PC-9 (cell line): ENCODE measurements around the gene PITPNC1. TPM values are rescaled to one million over a fixed set of nuclear protein-coding genes. Genes with fewer than 3 reads are reported as not detected.
A peak's percentile ranks its signal among the peaks of the same experiment; 100 is the strongest.

Experiments used
- BruUV-seq: library from RNA; stranded (reverse); fragments of 400-500 nt; replicated peaks from 2 replicates; lab custom pipeline; 2021; lab: Mats Ljungman, UMichigan
- CTCF ChIA-PET: fragments of 300-600 bp; sonication (Branson Sonifier 250); formaldehyde crosslinking; loops from one replicate; lab custom pipeline; 2022; ENCODE audit warnings: antibody characterized with exemption; lab: Charles Lee
- POLR2A ChIA-PET: fragments of 300-600 bp; sonication (Branson Sonifier 250); formaldehyde crosslinking; loops from one replicate; lab custom pipeline; 2022; ENCODE audit warnings: antibody characterized with exemption; ENCODE audit not compliant: unreplicated experiment; lab: Charles Lee
- DNase-seq, 2 experiments: peaks; one replicate each; pipeline versions ENCODE4 v3.0.0 to v3.0.0-alpha.2; 2015 to 2022; ENCODE audit warnings: mixed read lengths in 1 of 2
- H2AFZ ChIP-seq: fragments of 200-600 bp; sonication (generic); 2 replicates; pipeline ENCODE4 v1.8.1; 2017; ENCODE audit warnings: antibody characterized with exemption
- H3F3A ChIP-seq: fragments of 200-600 bp; sonication (generic); 2 replicates; pipeline ENCODE4 v1.8.1; 2017; ENCODE audit warnings: antibody characterized with exemption, mild to moderate bottlenecking, low read depth; ENCODE audit not compliant: insufficient read depth
- H3K27ac ChIP-seq: fragments of 200-600 bp; sonication (generic); 2 replicates; pipeline ENCODE4 v1.6.1; 2016; ENCODE audit warnings: mixed run types
- H3K27me3 ChIP-seq: fragments of 200-600 bp; sonication (generic); 2 replicates; pipeline ENCODE4 v1.6.1; 2016; ENCODE audit warnings: low read depth, mixed run types; ENCODE audit not compliant: insufficient read depth
- H3K36me3 ChIP-seq: fragments of 200-600 bp; sonication (generic); 2 replicates; pipeline ENCODE4 v1.6.1; 2016; ENCODE audit warnings: low read depth, mixed run types
- H3K4me1 ChIP-seq: fragments of 200-600 bp; sonication (generic); replicated peaks from 2 replicates; pipeline ENCODE4 v1.6.1; 2016; ENCODE audit warnings: mixed run types; ENCODE audit not compliant: insufficient read depth
- H3K4me2 ChIP-seq: fragments of 200-600 bp; sonication (generic); 2 replicates; pipeline ENCODE4 v1.6.1; 2017; ENCODE audit warnings: mixed run types
- H3K4me3 ChIP-seq: fragments of 200-600 bp; sonication (generic); 2 replicates; pipeline ENCODE4 v1.6.1; 2016; ENCODE audit warnings: mixed run types
- H3K79me2 ChIP-seq: fragments of 200-600 bp; sonication (generic); 2 replicates; pipeline ENCODE4 v1.6.1; 2017; ENCODE audit warnings: low read depth, mixed run types
- H3K9me2 ChIP-seq: fragments of 200-600 bp; sonication (generic); 2 replicates; pipeline ENCODE4 v1.8.1; 2017; ENCODE audit warnings: mild to moderate bottlenecking; ENCODE audit not compliant: insufficient read depth
- H3K9me3 ChIP-seq: fragments of 200-600 bp; sonication (generic); 2 replicates; pipeline ENCODE4 v1.8.1; 2016; ENCODE audit warnings: low read depth; ENCODE audit not compliant: insufficient read depth
- H4K20me1 ChIP-seq: fragments of 200-600 bp; sonication (generic); 2 replicates; pipeline ENCODE4 v1.8.1; 2017; ENCODE audit not compliant: insufficient read depth
- EZH2 ChIP-seq: fragments of 200-600 bp; sonication (generic); IDR thresholded peaks from 2 replicates; pipeline ENCODE4 v1.8.0; 2017; ENCODE audit warnings: antibody characterized with exemption, low read depth
- intact Hi-C: fragments of 100-400 bp; cut with micrococcal nuclease; formaldehyde crosslinking; loops from one replicate; pipeline ENCODE4 v1.10.0; 2022; ENCODE audit not compliant: unreplicated experiment
- total RNA-seq: library from RNA; stranded (reverse); gene quantifications from 2 replicates; pipeline ENCODE4 v1.2.3, GENCODE V29; 2021
- TF ChIP-seq, protein P1 (sequence below): fragments of 200-600 bp; sonication (generic); conservative IDR thresholded peaks from 2 replicates; pipeline ENCODE4 v1.6.1; 2017; ENCODE audit warnings: mixed run types, antibody characterized with exemption, mild to moderate bottlenecking, moderate library complexity

Gene PITPNC1
- total RNA-seq, 1 experiment from 2014 or later = 6.0 TPM

DNA sequence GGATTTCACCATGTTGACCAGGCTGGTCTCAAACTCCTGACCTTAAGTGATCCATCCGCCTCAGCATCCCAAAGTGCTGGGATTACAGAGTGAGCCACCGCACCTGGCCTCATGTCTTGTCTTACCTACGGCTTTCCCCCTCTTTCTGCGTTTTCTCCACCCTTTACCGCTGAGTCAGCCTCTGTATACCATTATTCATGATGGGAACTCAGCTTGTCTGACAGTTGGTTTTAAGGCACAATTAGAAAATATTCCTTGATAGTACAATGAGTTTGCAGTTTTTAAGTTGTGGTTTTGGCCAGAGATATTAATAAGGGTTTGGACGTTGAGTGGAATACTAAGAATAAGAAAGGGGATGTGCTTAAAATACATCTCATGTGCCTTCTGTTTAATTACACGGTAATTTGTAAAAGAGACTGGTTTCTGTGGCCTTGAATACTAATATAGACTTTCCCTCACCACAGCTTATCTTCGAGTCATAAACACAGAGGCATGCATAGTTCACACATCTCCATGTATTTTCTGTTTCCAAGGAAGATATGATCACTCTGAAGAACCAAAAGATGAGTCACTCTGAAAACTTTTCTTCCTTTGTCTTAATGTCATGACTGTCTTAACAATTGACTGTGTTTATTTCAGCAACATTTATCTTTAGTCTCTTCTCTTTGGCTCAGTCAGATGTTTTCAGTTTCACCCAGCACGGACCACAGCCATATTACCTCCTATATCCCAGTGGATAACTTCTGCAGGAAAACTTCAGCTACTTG lies 54.4 kb downstream of the PITPNC1 start:
- H3F3A ChIP-seq = peaks cover 13% of the 10 kb centered on the region; the same call in 1 of the 2 replicates
- H3K4me3 ChIP-seq = no peak overlapping the region
- H3K9me3 ChIP-seq = no peaks in the 10 kb centered on the region
- POLR2A ChIA-PET = interaction anchor here (0.7 kb wide), 2 partner anchors 9 to 10 kb away, joined by 3 to 4 read pairs; no protein-coding TSS in a partner anchor
- CTCF ChIA-PET = interaction anchor here (0.6 to 0.7 kb wide), 2 partner anchors 9 to 155 kb away, joined by 3 to 12 read pairs; no protein-coding TSS in a partner anchor
- H3K79me2 ChIP-seq = no peaks in the 10 kb centered on the region
- peaks cover 10% of the 10 kb centered on the region for H3K4me1 ChIP-seq
- TF ChIP-seq EZH2 = no peak
- TF ChIP-seq, protein P1, sequence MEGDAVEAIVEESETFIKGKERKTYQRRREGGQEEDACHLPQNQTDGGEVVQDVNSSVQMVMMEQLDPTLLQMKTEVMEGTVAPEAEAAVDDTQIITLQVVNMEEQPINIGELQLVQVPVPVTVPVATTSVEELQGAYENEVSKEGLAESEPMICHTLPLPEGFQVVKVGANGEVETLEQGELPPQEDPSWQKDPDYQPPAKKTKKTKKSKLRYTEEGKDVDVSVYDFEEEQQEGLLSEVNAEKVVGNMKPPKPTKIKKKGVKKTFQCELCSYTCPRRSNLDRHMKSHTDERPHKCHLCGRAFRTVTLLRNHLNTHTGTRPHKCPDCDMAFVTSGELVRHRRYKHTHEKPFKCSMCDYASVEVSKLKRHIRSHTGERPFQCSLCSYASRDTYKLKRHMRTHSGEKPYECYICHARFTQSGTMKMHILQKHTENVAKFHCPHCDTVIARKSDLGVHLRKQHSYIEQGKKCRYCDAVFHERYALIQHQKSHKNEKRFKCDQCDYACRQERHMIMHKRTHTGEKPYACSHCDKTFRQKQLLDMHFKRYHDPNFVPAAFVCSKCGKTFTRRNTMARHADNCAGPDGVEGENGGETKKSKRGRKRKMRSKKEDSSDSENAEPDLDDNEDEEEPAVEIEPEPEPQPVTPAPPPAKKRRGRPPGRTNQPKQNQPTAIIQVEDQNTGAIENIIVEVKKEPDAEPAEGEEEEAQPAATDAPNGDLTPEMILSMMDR = no peak
- no peaks in the 10 kb centered on the region for H3K9me2 ChIP-seq
- BruUV-seq = no TSS peak
- DNase-seq = peak; percentile 25 to 75
- intact Hi-C loops = loop anchor here (1.0 kb wide), 1 partner anchor 9 kb away; no protein-coding TSS in a partner anchor
- H4K20me1 ChIP-seq = no peaks in the 10 kb centered on the region
- H2AFZ ChIP-seq = no peak overlapping the region
- H3K4me2 ChIP-seq = peak overlapping the region; percentile 24; the same call in 1 of the 2 replicates
- no peaks in the 10 kb centered on the region for H3K36me3 ChIP-seq
- no peaks in the 10 kb centered on the region for H3K27me3 ChIP-seq
- peak overlapping the region; percentile 43 for H3K27ac ChIP-seq

DNA sequence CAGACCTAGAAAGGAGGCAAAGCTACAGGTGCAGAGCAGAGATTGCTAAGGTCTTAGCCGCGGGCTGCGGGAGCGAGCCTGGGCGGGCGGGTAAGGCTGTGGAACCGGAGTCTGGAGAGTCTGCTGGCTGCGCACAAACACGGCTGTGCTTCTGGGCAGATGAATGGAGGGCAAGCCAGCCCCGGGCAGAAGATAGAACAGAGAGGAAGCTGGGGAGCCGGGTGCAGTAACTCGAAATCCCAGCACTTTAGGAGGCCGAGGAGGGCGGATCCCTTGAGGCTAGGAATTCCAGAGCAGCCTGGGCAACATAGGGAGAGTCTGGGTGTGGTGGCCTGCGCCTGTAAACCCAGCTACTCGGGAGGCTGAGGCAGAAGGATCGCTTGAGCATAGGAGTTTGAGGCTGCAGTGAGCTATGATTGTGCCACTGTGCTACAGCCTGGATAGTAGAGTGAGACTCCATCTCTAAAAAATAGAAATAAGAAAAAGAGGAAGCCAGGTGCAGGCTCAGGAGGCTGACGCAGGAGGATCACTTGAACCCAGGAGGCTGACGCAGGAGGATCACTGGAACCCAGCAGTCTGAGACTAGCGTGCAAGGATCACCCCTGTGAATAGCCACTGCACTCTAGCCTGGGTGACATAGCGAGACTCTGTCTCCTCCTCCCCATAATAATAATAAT lies 56.3 kb downstream of the PITPNC1 start:
- intact Hi-C loops = no loop called here
- no peaks in the 10 kb centered on the region for H3K79me2 ChIP-seq
- H3F3A ChIP-seq = peaks cover 13% of the 10 kb centered on the region; the same call in 1 of the 2 replicates
- H4K20me1 ChIP-seq = no peaks in the 10 kb centered on the region; the same call in 1 of the 2 replicates
- POLR2A ChIA-PET = no interaction called here
- no peak overlapping the region for H3K4me3 ChIP-seq
- H3K27ac ChIP-seq = no peak overlapping the region
- no peak overlapping the region for H2AFZ ChIP-seq
- TF ChIP-seq EZH2 = no peak
- TF ChIP-seq, protein P1 = no peak
- H3K4me2 ChIP-seq = no peak overlapping the region
- BruUV-seq = no TSS peak
- H3K9me3 ChIP-seq = no peaks in the 10 kb centered on the region
- H3K27me3 ChIP-seq = no peaks in the 10 kb centered on the region
- CTCF ChIA-PET = no interaction called here
- DNase-seq = no peak
- no peaks in the 10 kb centered on the region for H3K36me3 ChIP-seq
- peaks cover 10% of the 10 kb centered on the region for H3K4me1 ChIP-seq
- H3K9me2 ChIP-seq = no peaks in the 10 kb centered on the region

DNA sequence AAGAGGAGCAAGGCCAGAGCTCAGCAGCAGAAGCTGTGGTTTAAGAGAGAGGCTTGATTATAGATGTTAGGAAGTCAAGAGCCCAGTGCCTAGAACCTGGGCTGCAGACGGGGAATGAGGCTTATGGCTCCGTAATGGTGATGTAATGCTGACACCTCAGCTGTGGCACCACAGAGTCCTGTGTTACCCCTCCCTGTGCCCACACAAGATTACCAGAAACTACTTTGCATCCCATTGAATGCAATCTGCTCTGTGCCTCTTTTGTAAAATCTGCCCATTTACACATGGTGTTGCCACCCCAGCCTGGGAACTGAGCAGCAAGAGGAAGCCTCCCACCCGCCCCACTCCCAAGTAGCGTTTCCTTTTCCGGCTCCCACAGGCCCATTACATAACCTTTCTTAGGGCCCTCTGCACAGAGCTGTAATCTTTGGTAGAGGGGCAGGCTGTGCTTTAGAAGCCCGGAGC lies 57.0 kb downstream of the PITPNC1 start:
- intact Hi-C loops = no loop called here
- no TSS peak for BruUV-seq
- POLR2A ChIA-PET = no interaction called here

More for the DNA sequence above, 57.0 kb downstream of the PITPNC1 start:
- H3K79me2 ChIP-seq = no peaks in the 10 kb centered on the region
- no peaks in the 10 kb centered on the region for H3K36me3 ChIP-seq
- H2AFZ ChIP-seq = no peak overlapping the region
- H4K20me1 ChIP-seq = no peaks in the 10 kb centered on the region; the same call in 1 of the 2 replicates
- no peak overlapping the region for H3K27ac ChIP-seq
- CTCF ChIA-PET = no interaction called here
- peaks cover 13% of the 10 kb centered on the region; the same call in 1 of the 2 replicates for H3F3A ChIP-seq
- no peaks in the 10 kb centered on the region for H3K9me3 ChIP-seq
- H3K9me2 ChIP-seq = no peaks in the 10 kb centered on the region
- no peaks in the 10 kb centered on the region for H3K27me3 ChIP-seq
- peaks cover 10% of the 10 kb centered on the region for H3K4me1 ChIP-seq
- no peak for TF ChIP-seq EZH2
- TF ChIP-seq, protein P1 = no peak
- H3K4me2 ChIP-seq = no peak overlapping the region
- H3K4me3 ChIP-seq = no peak overlapping the region
- DNase-seq = no peak
